SU-DHL-6 (cell line): Measurements from ENCODE around the gene GANAB.

Experiments used
- H2AFZ ChIP-seq: fragments of 200-600 bp; sonication (generic); 2 replicates; pipeline ENCODE4 v1.6.1; 2014; ENCODE audit warnings: low read depth, mild to moderate bottlenecking, moderate library complexity, mixed read lengths, antibody characterized with exemption, low read length; ENCODE audit not compliant: severe bottlenecking
- H3F3A ChIP-seq: fragments of 200-600 bp; shearing (Covaris generic); 2 replicates; pipeline ENCODE4 v1.6.0; 2016; ENCODE audit warnings: antibody characterized with exemption, mild to moderate bottlenecking; ENCODE audit not compliant: insufficient read depth
- H3K27ac ChIP-seq: fragments of 200-600 bp; sonication (generic); 2 replicates; pipeline ENCODE4 v1.5.1; 2016; ENCODE audit warnings: low read depth, mild to moderate bottlenecking, low read length, moderate library complexity, mixed read lengths
- H3K27me3 ChIP-seq: fragments of 200-600 bp; sonication (generic), shearing (Covaris generic); 2 replicates; pipeline ENCODE4 v1.6.0; 2014; ENCODE audit warnings: mild to moderate bottlenecking, low read length
- H3K36me3 ChIP-seq: fragments of 200-600 bp; sonication (generic); 2 replicates; pipeline ENCODE4 v1.6.1; 2014; ENCODE audit warnings: mild to moderate bottlenecking, low read length, mixed read lengths
- H3K4me2 ChIP-seq: fragments of 300-600, 200-600 bp; shearing (Covaris generic), sonication (generic); 2 replicates; pipeline ENCODE4 v1.6.0; 2014; ENCODE audit warnings: low read length, low read depth, mild to moderate bottlenecking; ENCODE audit not compliant: poor library complexity, severe bottlenecking
- H3K4me3 ChIP-seq: fragments of 200-600 bp; sonication (generic); 2 replicates; pipeline ENCODE4 v1.5.1; 2014; ENCODE audit warnings: antibody characterized with exemption, low read length, mild to moderate bottlenecking, mixed read lengths; ENCODE audit not compliant: insufficient read depth, poor library complexity, severe bottlenecking
- H3K79me2 ChIP-seq: fragments of 200-600 bp; sonication (generic); 2 replicates; pipeline ENCODE4 v1.6.1; 2014; ENCODE audit warnings: mild to moderate bottlenecking, low read length, moderate library complexity; ENCODE audit not compliant: insufficient read depth
- H3K9ac ChIP-seq: fragments of 200-600 bp; sonication (generic); 2 replicates; pipeline ENCODE4 v1.7.0; 2014; ENCODE audit warnings: mild to moderate bottlenecking, low read length
- H3K9me2 ChIP-seq: fragments of 200-600 bp; sonication (generic); replicated peaks from 2 replicates; pipeline ENCODE4 v1.6.1; 2014; ENCODE audit warnings: low read length; ENCODE audit not compliant: insufficient read depth
- H3K9me3 ChIP-seq: fragments of 200-600 bp; sonication (generic); 2 replicates; pipeline ENCODE4 v1.6.1; 2014; ENCODE audit warnings: low read length, mixed read lengths; ENCODE audit not compliant: insufficient read depth
- H4K20me1 ChIP-seq: fragments of 200-600 bp; sonication (generic); 2 replicates; pipeline ENCODE4 v1.6.1; 2014; ENCODE audit warnings: low read depth, mild to moderate bottlenecking, antibody characterized with exemption, low read length, moderate library complexity, mixed read lengths
- CTCF ChIP-seq: fragments of 200-600 bp; sonication (generic); IDR thresholded peaks from one replicate; pipeline ENCODE4 v1.5.1; 2017; ENCODE audit warnings: antibody characterized with exemption, mild to moderate bottlenecking, low read length, moderate library complexity; ENCODE audit not compliant: insufficient read depth, poor library complexity, severe bottlenecking
- EZH2phosphoT487 ChIP-seq: fragments of 200-600 bp; sonication (generic), shearing (Covaris generic); conservative IDR thresholded peaks from 2 replicates; pipeline ENCODE4 v1.6.1; 2018; ENCODE audit warnings: mild to moderate bottlenecking, antibody characterized with exemption, low read length, moderate library complexity, mixed read lengths

Gene GANAB

GRCh38 chr11:62689421-62690183 is 43.2 kb upstream of the GANAB start, which contains the start of gene LRRN4CL:
TSS of gene LRRN4CL (minus strand) at chr11:62689530. CDS start at chr11:62688508, 1,022 bp downstream.
- H3K79me2 ChIP-seq, result no peaks in the 10 kb centered on the region
- H4K20me1 ChIP-seq, result no peaks in the 10 kb centered on the region
- H3K27ac ChIP-seq, result no peak within 1 kb of the TSS
- H3K36me3 ChIP-seq, result no peaks in the 10 kb centered on the region
- no peak within 1 kb of the TSS for H3K4me2 ChIP-seq
- H3K4me3 ChIP-seq, result no peak within 1 kb of the TSS
- H3K9me3 ChIP-seq, result no peaks in the 10 kb centered on the region
- no peak within 1 kb of the TSS for H3K9ac ChIP-seq
- H2AFZ ChIP-seq, result no peak within 1 kb of the TSS
- no peaks in the 10 kb centered on the region for H3K9me2 ChIP-seq
- no peaks in the 10 kb centered on the region for H3K27me3 ChIP-seq
- H3F3A ChIP-seq, result no peaks in the 10 kb centered on the region
- TF ChIP-seq EZH2phosphoT487 (no peak), CTCF (no peak)

GRCh38 chr11:62688491-62688890 is 42.1 kb upstream of the GANAB start:
- Histone ChIP-seq H3K4me3 (no peak overlapping the region), H3K27ac (no peak overlapping the region), H3K9ac (no peak overlapping the region), H3K36me3 (no peaks in the 10 kb centered on the region), H3K4me2 (no peak overlapping the region), H3K9me2 (no peaks in the 10 kb centered on the region), H4K20me1 (no peaks in the 10 kb centered on the region), H3F3A (no peaks in the 10 kb centered on the region), H2AFZ (no peak overlapping the region), H3K9me3 (no peaks in the 10 kb centered on the region), H3K27me3 (no peaks in the 10 kb centered on the region), H3K79me2 (no peaks in the 10 kb centered on the region)
- TF ChIP-seq EZH2phosphoT487, result no peak
- TF ChIP-seq CTCF, result no peak

GRCh38 chr11:62687508-62688396 is 41.3 kb upstream of the GANAB start:
- no peak overlapping the region for H3K4me2 ChIP-seq

More at GRCh38 chr11:62687508-62688396, 41.3 kb upstream of the GANAB start:
- Histone ChIP-seq H3K27me3 (no peaks in the 10 kb centered on the region), H3K9me3 (no peaks in the 10 kb centered on the region), H3K36me3 (no peaks in the 10 kb centered on the region), H2AFZ (no peak overlapping the region), H4K20me1 (no peaks in the 10 kb centered on the region), H3K27ac (no peak overlapping the region), H3K79me2 (no peaks in the 10 kb centered on the region), H3F3A (no peaks in the 10 kb centered on the region), H3K9me2 (no peaks in the 10 kb centered on the region), H3K4me3 (no peak overlapping the region), H3K9ac (no peak overlapping the region)
- TF ChIP-seq CTCF (no peak), EZH2phosphoT487 (no peak)
